HG03066 (cell line): ENCODE data around the gene TBC1D10A.

Source experiments
- ATAC-seq: cut with Tn5 transposase; IDR thresholded peaks from one replicate; pipeline ENCODE4 v1.9.1; 2021; ENCODE audit warnings: low read depth; ENCODE audit not compliant: unreplicated experiment

Gene TBC1D10A

DNA sequence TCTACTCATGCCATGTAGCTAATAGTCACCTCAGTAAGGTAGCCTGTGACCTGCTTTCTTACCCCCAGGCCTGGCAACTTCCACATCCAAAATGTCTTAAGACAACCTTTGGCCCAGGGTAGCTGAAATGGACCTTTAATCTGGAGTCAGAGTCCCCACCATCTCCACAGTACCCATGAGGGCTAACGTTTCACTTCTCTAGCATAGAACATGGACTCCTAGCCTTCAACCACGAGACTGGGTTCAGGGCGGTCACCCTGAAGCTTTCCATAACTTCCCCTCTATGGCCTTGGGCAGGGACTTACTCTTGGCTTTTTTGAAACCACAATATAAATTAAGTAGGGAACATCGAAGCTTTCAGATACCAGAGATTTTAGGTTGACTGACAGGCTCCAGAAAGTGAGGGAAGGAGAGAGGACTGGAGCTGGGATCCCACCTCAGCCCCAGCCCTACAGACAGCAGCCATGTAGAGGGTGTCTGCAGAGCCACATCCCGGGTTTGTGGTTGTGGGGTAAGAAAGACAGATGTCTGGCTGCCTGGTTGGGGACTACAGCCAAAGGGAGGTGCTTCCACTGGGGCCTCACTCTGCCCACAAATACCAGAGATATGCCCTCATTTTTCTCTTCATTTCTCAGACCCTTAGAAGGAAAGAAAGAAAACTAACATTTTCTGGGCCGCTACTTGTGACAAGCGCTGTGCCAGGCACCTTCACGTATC, 2.6 kb downstream of the TBC1D10A start:
- no peak for ATAC-seq

- no peak for ATAC-seq
Measured at GRCh38 chr22:30323246-30323645, 3.5 kb downstream of the TBC1D10A start.

DNA sequence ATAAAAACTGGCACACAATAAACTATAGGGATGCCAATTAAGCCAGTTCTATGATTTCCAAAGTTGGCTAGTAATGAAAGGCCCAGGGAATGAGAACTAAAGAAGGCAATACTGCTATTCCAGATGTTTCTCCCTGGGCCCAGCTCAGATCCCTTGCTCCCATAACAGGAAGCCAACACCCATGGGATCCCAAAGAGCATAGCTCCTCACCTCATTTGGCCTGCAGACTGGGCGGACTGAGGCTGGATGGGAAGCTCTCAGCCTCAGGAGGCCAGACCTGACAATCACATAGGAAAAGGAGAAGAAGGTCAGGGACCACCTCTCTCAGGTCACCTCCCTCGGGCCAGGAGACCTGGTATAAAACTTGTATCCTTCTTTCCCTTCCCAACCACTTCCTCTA, 5.3 kb downstream of the TBC1D10A start:
- ATAC-seq = no peak

GRCh38 chr22:30320021-30320556, 6.7 kb downstream of the TBC1D10A start:
- no peak for ATAC-seq

DNA sequence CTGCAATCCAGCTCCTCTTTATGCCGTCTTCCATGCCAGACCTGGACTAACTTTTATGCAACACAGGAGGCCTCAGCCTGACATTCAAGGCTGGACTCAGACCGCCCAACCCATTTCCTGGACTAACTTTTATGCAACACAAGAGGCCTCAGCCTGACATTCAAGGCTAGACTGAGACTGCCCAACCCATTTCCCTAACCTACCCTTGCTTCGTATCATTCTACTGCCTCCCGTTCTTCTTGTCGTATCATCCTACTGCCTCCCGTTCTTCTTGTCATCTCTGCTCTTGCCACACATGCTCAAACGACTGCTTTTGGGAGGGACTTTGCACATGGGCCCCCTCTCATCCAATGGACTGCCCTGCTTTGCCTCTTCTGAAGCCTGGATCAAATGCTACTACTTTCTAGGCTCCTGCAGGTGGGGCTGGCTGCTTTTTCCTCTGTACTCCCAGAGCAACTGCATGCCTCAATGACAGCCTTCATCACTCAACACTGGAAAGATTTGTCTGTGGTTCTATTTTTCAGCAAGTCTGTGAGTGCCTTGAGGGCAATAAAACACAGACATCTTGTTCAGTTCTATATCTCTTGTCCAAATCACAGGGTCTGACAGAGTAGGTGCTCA, 7.8 kb downstream of the TBC1D10A start:
- ATAC-seq = no peak

- no peak for ATAC-seq
Measured at GRCh38 chr22:30317778-30318177, 9.0 kb downstream of the TBC1D10A start.

DNA sequence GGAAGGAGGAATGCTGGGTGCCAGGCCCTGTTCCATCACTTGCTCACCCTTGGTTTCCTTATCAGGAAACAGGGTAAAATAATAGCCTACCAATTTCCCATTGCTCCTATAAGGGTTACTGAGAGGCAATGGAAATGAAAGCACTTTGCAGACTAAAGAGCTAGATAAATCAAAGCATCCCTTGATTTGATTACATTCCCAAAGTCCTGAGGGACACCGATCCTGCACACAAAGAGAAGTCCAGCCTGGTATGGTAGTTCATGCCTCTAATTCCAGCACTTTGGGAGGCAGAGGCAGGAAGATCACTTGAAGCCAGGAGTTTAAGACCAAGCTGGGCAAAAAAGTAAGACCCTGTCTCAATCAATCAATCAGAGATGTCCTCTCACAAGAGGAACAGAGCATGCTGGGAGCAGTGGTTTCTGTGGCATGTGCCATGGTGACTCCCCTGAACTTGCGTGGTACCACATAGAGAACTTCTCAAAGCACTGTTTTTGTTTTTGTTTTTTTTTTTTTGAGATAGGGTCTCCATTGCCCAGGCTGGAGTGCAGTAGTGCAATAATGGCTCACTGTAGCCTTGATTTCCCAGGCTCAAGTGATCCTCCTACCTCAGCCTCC, 10.7 kb downstream of the TBC1D10A start:
- ATAC-seq = no peak

GRCh38 chr22:30314915-30315314, 11.8 kb downstream of the TBC1D10A start:
- ATAC-seq = no peak

DNA sequence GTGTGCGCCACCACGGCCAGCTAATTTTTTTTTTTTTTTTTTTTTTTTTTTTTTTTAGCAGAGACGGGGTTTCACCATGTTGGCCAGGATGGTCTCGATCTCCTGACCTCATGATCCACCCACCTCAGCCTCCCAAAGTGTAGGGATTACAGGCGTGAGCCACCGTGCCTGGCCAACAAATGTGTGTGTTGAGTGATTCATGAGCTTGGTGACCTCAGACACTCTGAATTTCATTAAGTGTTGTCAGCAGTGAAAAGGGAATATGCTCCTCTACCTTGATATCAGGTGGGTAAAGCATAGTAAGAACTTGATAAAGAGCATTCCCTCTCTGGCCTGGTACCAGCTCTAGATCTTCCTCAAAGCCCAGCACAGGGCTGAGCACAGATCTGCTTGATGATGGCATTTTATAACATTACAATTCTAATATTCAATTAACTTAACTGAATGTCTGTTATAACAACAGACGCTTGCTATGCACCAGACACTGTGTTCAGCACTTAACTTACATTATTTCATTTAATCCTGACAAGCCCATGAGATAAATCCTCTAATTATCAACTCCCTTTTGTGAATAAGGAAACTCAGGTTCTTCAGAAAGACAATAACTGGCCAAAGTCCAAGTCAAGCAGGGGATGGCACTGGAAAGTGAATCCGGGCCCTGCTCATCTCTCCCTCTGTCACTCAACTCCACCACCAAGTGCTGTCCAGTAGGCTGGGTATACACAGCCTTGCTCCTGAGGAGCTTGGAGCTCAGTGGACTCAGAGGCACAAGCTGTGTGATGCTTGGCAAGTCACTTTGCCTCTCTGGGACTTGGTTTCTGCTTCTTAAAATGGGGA, 13.0 kb downstream of the TBC1D10A start:
- ATAC-seq = no peak

DNA sequence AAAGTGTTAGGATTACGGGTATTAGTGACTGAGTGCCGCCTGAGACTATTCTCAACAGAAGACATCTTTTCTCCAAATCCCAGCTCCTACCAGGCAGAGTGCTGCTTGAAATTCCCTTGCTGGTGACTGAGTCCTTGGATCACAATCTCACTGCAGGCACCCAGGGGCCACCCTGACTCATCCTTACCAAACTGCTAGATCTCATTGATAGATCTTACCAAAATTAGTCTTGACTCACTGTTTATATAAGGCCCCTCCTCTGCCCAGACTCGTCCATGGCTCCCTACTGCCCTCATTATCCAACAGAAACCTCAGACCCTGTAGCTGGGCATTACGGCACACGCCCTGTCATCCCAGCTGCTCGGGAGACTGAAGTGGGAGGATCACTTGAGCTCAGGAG, 14.7 kb downstream of the TBC1D10A start:
- no peak for ATAC-seq

- no peak for ATAC-seq
Measured at GRCh38 chr22:30310881-30311771, 15.6 kb downstream of the TBC1D10A start.

- ATAC-seq = no peak
Measured at GRCh38 chr22:30309951-30310741, 16.6 kb downstream of the TBC1D10A start.

GRCh38 chr22:30308518-30309230, 18.1 kb downstream of the TBC1D10A start:
- no peak for ATAC-seq

DNA sequence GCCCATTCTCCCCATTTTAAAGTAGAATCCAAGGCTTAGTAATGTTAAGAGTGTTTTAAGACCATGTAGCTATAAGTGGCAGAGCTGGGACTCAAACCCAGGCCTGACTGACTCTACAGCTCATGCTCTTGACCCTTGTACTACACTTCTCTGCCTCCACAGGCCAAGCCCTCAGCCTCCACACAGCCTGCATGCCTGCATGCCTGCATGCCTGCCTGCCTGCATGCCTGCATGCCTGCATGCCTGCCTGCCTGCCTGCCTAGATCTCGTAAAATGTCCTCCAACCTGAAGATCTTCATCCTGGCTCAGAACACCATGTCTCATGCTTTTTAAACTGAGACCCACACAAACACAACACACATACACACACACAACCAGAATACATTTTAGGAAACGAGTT, 18.6 kb downstream of the TBC1D10A start:
- no peak for ATAC-seq

DNA sequence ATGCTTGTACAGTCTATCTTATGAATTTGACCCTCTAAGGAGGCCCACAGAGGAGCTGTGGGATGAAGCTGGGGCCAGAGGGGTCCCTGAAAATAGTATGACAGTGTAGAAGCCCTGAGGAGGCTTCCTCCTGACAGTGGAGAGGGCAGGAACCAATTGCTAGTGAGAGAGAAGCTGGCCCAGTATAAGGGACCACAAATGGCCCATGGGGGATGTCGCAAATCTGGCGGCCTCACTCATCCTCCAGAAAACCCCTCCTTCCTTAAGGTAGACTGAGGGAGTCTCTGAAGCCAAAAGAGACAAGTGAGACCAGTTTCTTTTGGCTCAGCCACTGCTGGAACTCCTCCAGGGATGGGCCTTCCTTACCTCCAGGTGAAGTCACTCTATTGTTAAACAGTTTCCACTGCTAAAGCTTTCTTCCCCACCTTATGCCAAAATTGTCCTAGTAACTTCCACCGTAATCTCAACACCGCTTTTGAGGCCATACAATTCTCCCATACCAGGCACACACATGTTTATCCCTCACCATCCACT, 19.6 kb downstream of the TBC1D10A start:
- ATAC-seq = no peak

- no peak for ATAC-seq
Measured at GRCh38 chr22:30306627-30307011, 20.1 kb downstream of the TBC1D10A start.

DNA sequence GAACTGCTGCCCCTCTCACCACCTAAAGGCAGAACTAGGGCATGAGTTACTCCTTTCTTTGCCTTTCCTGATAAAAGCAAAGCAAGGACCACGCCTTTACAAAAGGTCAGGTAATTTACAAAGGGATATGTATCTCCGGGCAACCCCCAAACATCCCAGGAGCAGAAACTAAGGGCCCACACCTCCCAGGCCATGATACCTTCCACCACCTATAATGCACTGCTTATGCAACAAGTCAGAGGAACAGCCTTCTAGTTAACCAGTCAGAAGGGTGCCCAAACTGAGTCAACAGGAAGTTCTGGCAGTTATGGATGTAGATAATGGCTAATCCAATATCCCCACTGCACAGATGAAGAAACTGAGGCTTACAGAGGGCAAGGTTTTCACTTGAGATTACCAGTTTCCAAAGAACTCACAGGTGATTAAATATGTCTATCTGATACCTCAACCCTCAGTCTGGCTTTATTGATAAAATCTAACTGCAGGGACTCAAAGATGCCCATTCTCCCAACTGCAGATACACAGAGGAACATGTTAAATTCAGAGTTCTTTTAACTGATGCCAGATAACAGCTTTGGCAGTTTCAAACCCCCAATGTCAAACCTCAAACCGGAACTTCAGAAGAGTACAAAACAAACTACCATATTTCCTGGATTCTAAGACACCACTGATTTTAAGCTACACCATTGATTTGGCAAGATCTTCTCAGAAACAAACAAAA, 20.7 kb downstream of the TBC1D10A start:
- ATAC-seq = no peak

DNA sequence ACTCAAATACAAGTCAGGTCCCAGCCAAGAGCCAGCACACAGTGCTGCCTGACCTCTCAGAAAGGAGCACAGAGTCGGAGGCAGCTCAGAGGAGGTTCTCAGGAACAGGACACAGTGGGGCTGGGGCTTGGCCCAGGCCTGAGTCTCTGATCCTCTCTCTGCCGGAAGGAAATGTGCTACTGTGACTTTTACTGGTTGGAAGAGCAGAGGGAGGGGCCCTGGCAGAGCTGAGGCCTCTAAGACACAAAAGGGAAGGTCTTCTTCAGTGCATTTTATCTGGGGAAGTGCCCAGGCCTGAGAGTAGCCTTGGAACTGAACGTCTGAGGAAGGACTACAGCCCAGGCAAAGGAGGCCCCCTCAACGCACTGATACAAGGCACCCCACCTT, 21.2 kb downstream of the TBC1D10A start:
- ATAC-seq = no peak
